H1 (cell line): ENCODE results near the gene ISG20L2. TPM values are rescaled to one million over a fixed set of nuclear protein-coding genes. Genes with fewer than 3 reads are reported as not detected.
A peak's percentile ranks its signal among the peaks of the same experiment; 100 is the strongest.

Source experiments
- CTCF ChIA-PET: fragments of 300-600 bp; sonication (Branson Sonifier 250); formaldehyde crosslinking; loops from one replicate; lab custom pipeline; 2021; ENCODE audit not compliant: partially characterized antibody; lab: Charles Lee
- POLR2A ChIA-PET: fragments of 300-600 bp; sonication (Branson Sonifier 250); formaldehyde crosslinking; loops from one replicate; lab custom pipeline; 2021; ENCODE audit warnings: inconsistent platforms; ENCODE audit not compliant: partially characterized antibody; lab: Charles Lee
- DNase-seq, 2 experiments: peaks; one replicate each; pipeline versions ENCODE4 v3.0.0 to v3.0.0-alpha.2; 2010 to 2022; ENCODE audit warnings: low spot score in 2 of 2, low read depth in 1 of 2, mixed read lengths in 1 of 2
- FAIRE-seq: peaks from 2 replicates; lab custom pipeline; 2011; peaks lifted over from hg19 to GRCh38; lab: Jason Lieb, UNC
- H2AFZ ChIP-seq: 2 replicates; pipeline ENCODE4 v1.8.1; 2012; ENCODE audit warnings: low read length, inconsistent platforms
- H2AK5ac ChIP-seq: 2 replicates; pipeline ENCODE4 v1.6.1; 2013; ENCODE audit warnings: low read depth, low read length
- H2BK120ac ChIP-seq: replicated peaks from 2 replicates; pipeline ENCODE3; 2013; ENCODE audit warnings: low read depth, low read length, inconsistent platforms
- H2BK12ac ChIP-seq: 2 replicates; pipeline ENCODE4 v1.6.1; 2013; ENCODE audit warnings: low read depth, low read length
- H2BK15ac ChIP-seq: 2 replicates; pipeline ENCODE4 v1.6.1; 2013; ENCODE audit warnings: low read length
- H2BK20ac ChIP-seq: 2 replicates; pipeline ENCODE4 v1.6.1; 2013; ENCODE audit warnings: low read length
- H2BK5ac ChIP-seq: 2 replicates; pipeline ENCODE4 v1.6.1; 2013; ENCODE audit warnings: low read depth, low read length
- H3K14ac ChIP-seq: 2 replicates; pipeline ENCODE4 v1.6.1; 2013; ENCODE audit warnings: inconsistent platforms; ENCODE audit not compliant: insufficient read length
- H3K18ac ChIP-seq: 2 replicates; pipeline ENCODE4 v1.6.1; 2013; ENCODE audit warnings: low read length; ENCODE audit errors: extremely low read depth
- H3K23ac ChIP-seq: 2 replicates; pipeline ENCODE4 v1.6.1; 2013; ENCODE audit warnings: inconsistent platforms; ENCODE audit not compliant: insufficient read length
- H3K23me2 ChIP-seq: 2 replicates; pipeline ENCODE4 v1.6.1; 2013; ENCODE audit warnings: low read depth, low read length
- H3K27ac ChIP-seq: 2 replicates; pipeline ENCODE4 v1.6.1; 2011; ENCODE audit warnings: low read depth, low read length, inconsistent platforms
- H3K27me3 ChIP-seq, 4 experiments: replicated peaks in 1 of 4; 1 replicate in 1 of 4; 2 replicates in 3 of 4; pipeline versions ENCODE4 v1.6.1 to v1.8.1; 2011 to 2013; ENCODE audit warnings: low read length in 3 of 4, mild to moderate bottlenecking in 3 of 4, inconsistent platforms in 2 of 4, mixed read lengths in 2 of 4, moderate library complexity in 1 of 4; ENCODE audit not compliant: control insufficient read depth in 3 of 4, insufficient read depth in 3 of 4; ENCODE audit errors: extremely low read depth in 1 of 4
- H3K36me3 ChIP-seq, 4 experiments: 2 replicates each; pipeline versions ENCODE4 v1.6.1 to v1.8.1; 2011 to 2013; ENCODE audit warnings: mild to moderate bottlenecking in 4 of 4, low read length in 3 of 4, moderate library complexity in 2 of 4, control low read depth in 1 of 4, inconsistent platforms in 1 of 4; ENCODE audit not compliant: insufficient read depth in 4 of 4, control insufficient read depth in 2 of 4
- H3K4ac ChIP-seq: replicated peaks from 2 replicates; pipeline ENCODE3; 2013; ENCODE audit warnings: low read length, low read depth, mixed read lengths, inconsistent platforms; ENCODE audit not compliant: insufficient read length
- H3K4me1 ChIP-seq, 4 experiments: replicated peaks in 1 of 4; 1 replicate in 1 of 4; 2 replicates in 3 of 4; pipeline versions ENCODE4 v1.6.1 to v1.8.1; 2011 to 2013; ENCODE audit warnings: low read length in 3 of 4, inconsistent platforms in 2 of 4, mixed read lengths in 1 of 4; ENCODE audit not compliant: insufficient read depth in 4 of 4, control insufficient read depth in 3 of 4
- H3K4me2 ChIP-seq, 2 experiments: 2 replicates each; pipeline versions ENCODE4 v1.6.1 to v1.8.1; 2011 to 2013; ENCODE audit warnings: low read depth in 2 of 2, low read length in 2 of 2, control low read depth in 1 of 2, inconsistent platforms in 1 of 2, mild to moderate bottlenecking in 1 of 2; ENCODE audit not compliant: insufficient read depth in 1 of 2
- H3K4me3 ChIP-seq, 4 experiments: fragments of 200-600, 300-600 bp in 1 of 4; sonication (generic), shearing (Covaris generic), sonication (Bioruptor Twin) in 1 of 4; 2 replicates each; pipeline versions ENCODE4 v1.5.1 to v1.8.1; 2011 to 2016; ENCODE audit warnings: low read length in 4 of 4, low read depth in 3 of 4, control low read depth in 2 of 4, inconsistent platforms in 2 of 4, mild to moderate bottlenecking in 2 of 4, mixed read lengths in 1 of 4, moderate library complexity in 1 of 4; ENCODE audit not compliant: insufficient read depth in 2 of 4; ENCODE audit errors: extremely low read depth in 1 of 4
- H3K56ac ChIP-seq: replicated peaks from 2 replicates; pipeline ENCODE3; 2013; ENCODE audit warnings: low read depth, mild to moderate bottlenecking, mixed read lengths, low read length, inconsistent platforms; ENCODE audit not compliant: insufficient read length
- H3K79me1 ChIP-seq: 2 replicates; pipeline ENCODE4 v1.6.1; 2013; ENCODE audit warnings: low read depth, low read length, control low read depth
- H3K79me2 ChIP-seq, 2 experiments: 2 replicates each; pipeline versions ENCODE4 v1.6.1 to v1.8.1; 2012 to 2013; ENCODE audit warnings: low read length in 2 of 2, mild to moderate bottlenecking in 2 of 2, inconsistent platforms in 1 of 2; ENCODE audit not compliant: insufficient read depth in 2 of 2, control insufficient read depth in 1 of 2
- H3K9ac ChIP-seq, 4 experiments: replicated peaks in 1 of 4; 1 replicate in 1 of 4; 2 replicates in 3 of 4; pipeline versions ENCODE4 v1.6.1 to v1.8.1; 2011 to 2013; ENCODE audit warnings: low read depth in 3 of 4, low read length in 3 of 4, control low read depth in 2 of 4, mild to moderate bottlenecking in 2 of 4, moderate library complexity in 2 of 4, inconsistent platforms in 1 of 4; ENCODE audit errors: extremely low read depth in 1 of 4
- H3K9me3 ChIP-seq, 2 experiments: 2 replicates each; pipeline versions ENCODE4 v1.6.1 to v1.8.1; 2012 to 2013; ENCODE audit warnings: mild to moderate bottlenecking in 2 of 2, moderate library complexity in 2 of 2, control low read depth in 1 of 2, inconsistent platforms in 1 of 2, low read depth in 1 of 2, low read length in 1 of 2, mixed read lengths in 1 of 2; ENCODE audit not compliant: insufficient read depth in 2 of 2
- H4K20me1 ChIP-seq, 2 experiments: replicated peaks in 1 of 2; 2 replicates each; pipeline versions ENCODE3 to v1.8.1; 2011 to 2013; ENCODE audit warnings: inconsistent platforms in 2 of 2, low read length in 2 of 2, mild to moderate bottlenecking in 1 of 2; ENCODE audit not compliant: insufficient read depth in 2 of 2, control insufficient read depth in 1 of 2
- H4K5ac ChIP-seq: 2 replicates; pipeline ENCODE4 v1.6.1; 2013; ENCODE audit warnings: low read length, low read depth, mixed read lengths, inconsistent platforms; ENCODE audit not compliant: insufficient read length
- H4K8ac ChIP-seq: 2 replicates; pipeline ENCODE4 v1.8.0; 2013; ENCODE audit warnings: mild to moderate bottlenecking, moderate library complexity, low read length, inconsistent platforms; ENCODE audit not compliant: insufficient read depth; ENCODE audit errors: extremely low read depth
- H4K91ac ChIP-seq: replicated peaks from 2 replicates; pipeline ENCODE3; 2013; ENCODE audit warnings: low read length, mixed read lengths, inconsistent platforms; ENCODE audit not compliant: insufficient read length
- CHD1 ChIP-seq: IDR thresholded peaks from 2 replicates; pipeline ENCODE4 v1.6.1; 2012; ENCODE audit warnings: low read depth, low read length, improper control_type of control experiment
- FOSL1 ChIP-seq: IDR thresholded peaks from 2 replicates; pipeline ENCODE4 v1.6.1; 2011; ENCODE audit warnings: mild to moderate bottlenecking, low read depth, low read length, moderate library complexity; ENCODE audit not compliant: insufficient read depth
- PHF8 ChIP-seq: fragments of 200-600 bp; sonication (generic); conservative IDR thresholded peaks from 2 replicates; pipeline ENCODE4 v1.7.1; 2012; ENCODE audit warnings: low read depth, mild to moderate bottlenecking, inconsistent platforms, low read length, moderate library complexity
- WGBS, 2 experiments: shearing (Covaris generic) in 1 of 2; methylation state at CpG; one replicate each; pipeline versions ENCODE4 v1.1.6 to v1.1.7; 2013 to 2015; ENCODE audit warnings: low lambda C conversion rate in 2 of 2, mixed read lengths in 2 of 2, inconsistent platforms in 1 of 2, low coverage in 1 of 2, missing lambda C conversion rate in 1 of 2; ENCODE audit not compliant: insufficient replicate concordance in 2 of 2, insufficient coverage in 1 of 2, insufficient read length in 1 of 2; ENCODE audit errors: extremely low coverage in 1 of 2, missing lambda C conversion rate in 1 of 2; 5-methylcytosine and 5-hydroxymethylcytosine counted together
- polyA plus RNA-seq, 7 experiments: library from polyadenylated mRNA; depleted of rRNA in 3 of 7; stranded (reverse) in 5 of 7; unstranded in 2 of 7; fragments of >200 nt in 5 of 7; fragments of 200-250 nt in 2 of 7; gene quantifications; 1 replicate in 5 of 7; 2 replicates in 1 of 7; 4 replicates in 1 of 7; pipeline versions ENCODE4 v1.2.1 to v1.2.3, GENCODE V29; 2011 to 2013; ENCODE audit warnings: missing spikeins in 2 of 7, mixed read lengths in 2 of 7
- total RNA-seq: library from RNA; stranded (reverse); fragmentation: NEBNext Ultra II Directional; extraction: Animal tissue kit (Norgen Biotek cat#: 25700); gene quantifications from 2 replicates; pipeline ENCODE4 v1.2.1, GENCODE V29; 2021
- TF ChIP-seq, protein P1 (sequence below): IDR thresholded peaks from 2 replicates; pipeline ENCODE4 v1.6.1; 2011; ENCODE audit warnings: low read length, improper control_type of control experiment

Gene ISG20L2
- total and polyA plus RNA-seq, 2 of the 8 experiments (the other 6 are each of a cell fraction or from before 2014, with no cell fraction given): 47.5 to 53.0 TPM

DNA sequence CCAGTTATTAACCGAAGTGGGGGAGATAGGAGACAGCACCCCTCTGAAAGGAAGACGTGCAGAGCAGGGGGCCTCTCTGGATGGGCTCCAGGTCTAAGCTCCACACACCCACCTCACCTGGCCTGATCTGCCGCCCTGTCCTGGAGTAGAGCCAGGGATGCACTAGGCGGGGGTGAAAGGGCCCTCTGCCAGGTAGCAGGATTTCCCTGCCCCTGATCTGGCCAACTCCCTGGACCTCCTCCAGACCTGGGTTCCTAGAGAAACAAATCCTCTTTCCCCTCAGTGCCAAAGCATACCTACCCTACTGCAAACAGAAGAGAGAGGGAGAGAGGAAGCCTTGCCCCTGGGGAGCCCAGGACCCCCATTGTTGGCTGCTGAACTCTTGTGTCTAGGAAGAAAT, 25.2 kb downstream of the ISG20L2 start:
- ChIA-PET CTCF (interaction anchor here (1.1 to 66.0 kb wide), 8 partner anchors 2 to 190 kb away, joined by 3 to 4284 read pairs (median 4); partner anchors contain the start of genes CRABP2, HDGF, ISG20L2 and METTL25B), POLR2A (interaction anchor here (1.4 to 16.9 kb wide), 4 partner anchors 10 to 35 kb away, joined by 4 to 530 read pairs (median 100); partner anchors contain the start of genes ISG20L2, METTL25B and NES)
- no peak for DNase-seq
- Histone ChIP-seq H3K56ac (no peak overlapping the region), H4K5ac (no peak overlapping the region), H3K9me3 (no peaks in the 10 kb centered on the region), H3K4me1 (peaks cover 15 to 32% (median 22%) of the 10 kb centered on the region in 4 experiments), H3K4me3 (peak overlapping the region; percentile 50 to 80 (median 70); a peak in 5 of 8 replicates), H2BK12ac (no peak overlapping the region), H2AK5ac (no peak overlapping the region), H2BK15ac (no peak overlapping the region), H3K27me3 (peaks cover 0 to 19% (median 8%) of the 10 kb centered on the region in 4 experiments; a peak in 4 of 7 replicates), H3K9ac (no peak overlapping the region), H3K27ac (no peak overlapping the region), H3K79me2 (peaks cover 7 to 24% of the 10 kb centered on the region in 2 experiments; a peak in 2 of 4 replicates), H3K23ac (no peak overlapping the region), H4K8ac (no peak overlapping the region), H3K4me2 (peak overlapping the region; percentile 77 to 94), H2BK120ac (no peak overlapping the region), H3K23me2 (peaks cover 31% of the 10 kb centered on the region; the same call in 1 of the 2 replicates), H3K36me3 (peaks cover 14 to 38% (median 26%) of the 10 kb centered on the region in 4 experiments), H3K18ac (peak overlapping the region; percentile 24; the same call in 1 of the 2 replicates), H3K14ac (no peak overlapping the region), H4K91ac (no peak overlapping the region), H3K4ac (no peak overlapping the region), H4K20me1 (peaks cover 6 to 14% of the 10 kb centered on the region in 2 experiments), H3K79me1 (peaks cover 4% of the 10 kb centered on the region; the same call in 1 of the 2 replicates), H2BK20ac (no peak overlapping the region), H2BK5ac (no peak overlapping the region), H2AFZ (no peak overlapping the region)
- FAIRE-seq: no peak
- WGBS, 2 experiments: 82% methylated on average over 4 of the region's 4 CpGs; no CpG with 5 or more reads in 1 of the 2 experiments
- TF ChIP-seq FOSL1: no peak
- TF ChIP-seq PHF8: no peak
- TF ChIP-seq CHD1: no peak
- TF ChIP-seq, protein P1, sequence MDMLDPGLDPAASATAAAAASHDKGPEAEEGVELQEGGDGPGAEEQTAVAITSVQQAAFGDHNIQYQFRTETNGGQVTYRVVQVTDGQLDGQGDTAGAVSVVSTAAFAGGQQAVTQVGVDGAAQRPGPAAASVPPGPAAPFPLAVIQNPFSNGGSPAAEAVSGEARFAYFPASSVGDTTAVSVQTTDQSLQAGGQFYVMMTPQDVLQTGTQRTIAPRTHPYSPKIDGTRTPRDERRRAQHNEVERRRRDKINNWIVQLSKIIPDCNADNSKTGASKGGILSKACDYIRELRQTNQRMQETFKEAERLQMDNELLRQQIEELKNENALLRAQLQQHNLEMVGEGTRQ: no peak
